ENCODE measurements around the gene ANKS1B. TPM values are rescaled to one million over a fixed set of nuclear protein-coding genes. Genes with fewer than 3 reads are reported as not detected.

Gene ANKS1B
- total RNA-seq, 1 experiment from 2014 or later: 5.8 TPM

GRCh38 chr12:99049774-99050173 lies 935.0 kb downstream of the ANKS1B start:
- CTCF ChIA-PET: no interaction called here
- H3K27me3 Mint-ChIP-seq (ENCODE audit: low read depth): no peaks in the 10 kb centered on the region
- peaks cover 24% of the 10 kb centered on the region for H3K9me3 Mint-ChIP-seq
- POLR2A ChIA-PET: no interaction called here
- no peak for DNase-seq (ENCODE audit: low spot score)
- H3K27ac Mint-ChIP-seq: 0 out of 2 replicates have a peak overlapping the region, but pooled peaks have one; percentile 28
- TF ChIP-seq MLX (CRISPR knock-in tag; IDR thresholded peaks at IDR 0.05) (no peak), ZNF512 (CRISPR knock-in tag; IDR thresholded peaks at IDR 0.05; ENCODE audit: borderline replicate concordance) (no peak), ZNF138 (CRISPR knock-in tag; conservative IDR thresholded peaks at IDR 0.05) (no peak), ELF4 (CRISPR knock-in tag; IDR thresholded peaks at IDR 0.05; ENCODE audit: low read depth) (no peak), USF2 (CRISPR knock-in tag; IDR thresholded peaks at IDR 0.05) (no peak), NFE2L1 (CRISPR knock-in tag; IDR thresholded peaks at IDR 0.05) (no peak), OVOL2 (CRISPR knock-in tag; IDR thresholded peaks at IDR 0.05; ENCODE audit: borderline replicate concordance) (no peak), ZNF232 (CRISPR knock-in tag; IDR thresholded peaks at IDR 0.05) (no peak), GABPB1 (CRISPR knock-in tag; IDR thresholded peaks at IDR 0.05) (no peak), NFYB (CRISPR knock-in tag; conservative IDR thresholded peaks at IDR 0.05; ENCODE audit: low read depth) (no peak), ERG (CRISPR knock-in tag; IDR thresholded peaks at IDR 0.05) (no peak), NR2C2 (CRISPR knock-in tag; IDR thresholded peaks at IDR 0.05) (no peak), AFF4 (CRISPR knock-in tag; IDR thresholded peaks at IDR 0.05; ENCODE audit: borderline replicate concordance) (no peak), ZNF263 (CRISPR knock-in tag; IDR thresholded peaks at IDR 0.05; ENCODE audit: low read depth) (no peak), SOX15 (CRISPR knock-in tag; IDR thresholded peaks at IDR 0.05) (no peak), NR1H2 (CRISPR knock-in tag; IDR thresholded peaks at IDR 0.05) (no peak), GTF2I (CRISPR knock-in tag; conservative IDR thresholded peaks at IDR 0.05) (no peak), RORB (CRISPR knock-in tag; IDR thresholded peaks at IDR 0.05) (no peak), SP1 (CRISPR knock-in tag; conservative IDR thresholded peaks at IDR 0.05) (no peak), SMAD4 (CRISPR knock-in tag; IDR thresholded peaks at IDR 0.05) (no peak)
- ATAC-seq: no peak
- H3K36me3 Mint-ChIP-seq: peaks cover 21% of the 10 kb centered on the region
- no peak overlapping the region for H3K4me3 Mint-ChIP-seq
- H3K4me1 Mint-ChIP-seq: no peaks in the 10 kb centered on the region
